Measurements from ENCODE around the gene PNMA8A.
A peak's percentile ranks its signal among the peaks of the same experiment; 100 is the strongest.

PNMA8A gene

GRCh38 chr19:46429999-46430398 lies 41.4 kb downstream of the PNMA8A start:
- H3K27ac Mint-ChIP-seq (ENCODE audit: low read depth): no peak overlapping the region
- ATAC-seq (replicated peaks; ENCODE audit: extremely low read depth, poor library complexity, severe bottlenecking) (no peak), DNase-seq (ENCODE audit: low spot score in 2 of 2) (no peak)
- H3K36me3 Mint-ChIP-seq (ENCODE audit: insufficient read depth): peaks cover 5% of the 10 kb centered on the region
- no peaks in the 10 kb centered on the region for H3K9me3 Mint-ChIP-seq
- peaks cover 33% of the 10 kb centered on the region for H3K4me1 Mint-ChIP-seq
- H3K27me3 Mint-ChIP-seq: peaks cover 91% of the 10 kb centered on the region
- no peak overlapping the region for H3K4me3 Mint-ChIP-seq

- DNase-seq (ENCODE audit: low spot score in 2 of 2): peak in 1 of 2 donors; percentile 39
- Mint-ChIP-seq H3K27me3 (peaks cover 81% of the 10 kb centered on the region), H3K36me3 (ENCODE audit: insufficient read depth) (peaks cover 5% of the 10 kb centered on the region), H3K27ac (ENCODE audit: low read depth) (peak within 1 kb of the TSS; percentile 85), H3K4me3 (peak within 1 kb of the TSS; percentile 76), H3K9me3 (no peaks in the 10 kb centered on the region), H3K4me1 (peaks cover 33% of the 10 kb centered on the region)
- ATAC-seq (replicated peaks; ENCODE audit: extremely low read depth, poor library complexity, severe bottlenecking): peak; percentile 67
Observed at GRCh38 chr19:46428239-46429135, 42.9 kb downstream of the PNMA8A start, which contains the start of gene PNMA8C. TSS of gene PNMA8C (minus strand) at chr19:46428936. CDS start at chr19:46428359, 577 bp downstream.

DNA sequence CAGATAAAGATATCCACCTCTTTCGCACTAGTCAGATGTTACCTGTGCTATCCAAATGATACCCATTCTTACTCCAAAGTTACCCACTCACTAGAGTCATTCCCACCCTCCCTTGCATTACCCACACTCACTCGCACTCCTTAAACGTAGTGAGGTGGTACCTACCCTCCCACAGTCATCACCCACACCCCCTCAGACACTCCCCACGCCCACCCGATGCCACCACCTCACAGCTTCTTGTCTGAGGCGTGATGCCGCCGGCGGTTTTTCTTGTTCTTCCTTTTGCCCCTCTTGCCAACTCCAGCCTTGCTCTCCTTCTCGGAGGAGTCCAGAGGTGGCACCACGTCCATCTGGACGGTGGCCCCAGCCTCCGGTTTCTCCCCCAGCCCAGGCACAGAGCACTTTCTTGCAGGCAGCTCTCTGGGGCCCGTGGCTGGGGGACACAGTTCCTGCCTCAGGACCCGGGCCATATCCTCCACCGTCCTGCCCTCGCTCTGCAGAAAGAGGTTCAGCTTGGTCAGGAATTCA lies 43.8 kb downstream of the PNMA8A start:
- H3K4me1 Mint-ChIP-seq: peaks cover 33% of the 10 kb centered on the region
- no peaks in the 10 kb centered on the region for H3K9me3 Mint-ChIP-seq
- no peak for DNase-seq (ENCODE audit: low spot score in 2 of 2)
- ATAC-seq (replicated peaks; ENCODE audit: extremely low read depth, poor library complexity, severe bottlenecking): no peak
- H3K27me3 Mint-ChIP-seq: peaks cover 84% of the 10 kb centered on the region
- peaks cover 5% of the 10 kb centered on the region for H3K36me3 Mint-ChIP-seq (ENCODE audit: insufficient read depth)
- peak overlapping the region; percentile 56 for H3K27ac Mint-ChIP-seq (ENCODE audit: low read depth)
- H3K4me3 Mint-ChIP-seq: peak overlapping the region; percentile 76

- H3K27me3 Mint-ChIP-seq: peaks cover 81% of the 10 kb centered on the region
- H3K4me3 Mint-ChIP-seq: peak overlapping the region; percentile 76
- no peak for ATAC-seq (replicated peaks; ENCODE audit: extremely low read depth, poor library complexity, severe bottlenecking)
Observed at GRCh38 chr19:46426506-46427162, 44.7 kb downstream of the PNMA8A start.

GRCh38 chr19:46426035-46426505 lies 45.3 kb downstream of the PNMA8A start:
- Mint-ChIP-seq H3K36me3 (ENCODE audit: insufficient read depth) (peaks cover 5% of the 10 kb centered on the region), H3K27me3 (peaks cover 77% of the 10 kb centered on the region), H3K9me3 (no peaks in the 10 kb centered on the region), H3K4me1 (peaks cover 33% of the 10 kb centered on the region), H3K27ac (ENCODE audit: low read depth) (no peak overlapping the region), H3K4me3 (peak overlapping the region; percentile 76)
- DNase-seq (ENCODE audit: low spot score in 2 of 2) (no peak), ATAC-seq (replicated peaks; ENCODE audit: extremely low read depth, poor library complexity, severe bottlenecking) (no peak)

More at GRCh38 chr19:46426506-46427162, 44.7 kb downstream of the PNMA8A start:
- no peaks in the 10 kb centered on the region for H3K9me3 Mint-ChIP-seq
- peaks cover 5% of the 10 kb centered on the region for H3K36me3 Mint-ChIP-seq (ENCODE audit: insufficient read depth)
- peaks cover 33% of the 10 kb centered on the region for H3K4me1 Mint-ChIP-seq
- no peak overlapping the region for H3K27ac Mint-ChIP-seq (ENCODE audit: low read depth)
- no peak for DNase-seq (ENCODE audit: low spot score in 2 of 2)

- no peaks in the 10 kb centered on the region for H3K9me3 Mint-ChIP-seq
- peaks cover 74% of the 10 kb centered on the region for H3K27me3 Mint-ChIP-seq
- peaks cover 2% of the 10 kb centered on the region for H3K36me3 Mint-ChIP-seq (ENCODE audit: insufficient read depth)
- peaks cover 21% of the 10 kb centered on the region for H3K4me1 Mint-ChIP-seq
- H3K4me3 Mint-ChIP-seq: no peak overlapping the region
- H3K27ac Mint-ChIP-seq (ENCODE audit: low read depth): no peak overlapping the region
- no peak for ATAC-seq (replicated peaks; ENCODE audit: extremely low read depth, poor library complexity, severe bottlenecking)
- no peak for DNase-seq (ENCODE audit: low spot score in 2 of 2)
Observed at GRCh38 chr19:46423188-46423587, 48.2 kb downstream of the PNMA8A start.

GRCh38 chr19:46422344-46422743 lies 49.0 kb downstream of the PNMA8A start:
- Mint-ChIP-seq H3K4me3 (no peak overlapping the region), H3K27ac (ENCODE audit: low read depth) (no peak overlapping the region), H3K36me3 (ENCODE audit: insufficient read depth) (peaks cover 2% of the 10 kb centered on the region), H3K9me3 (no peaks in the 10 kb centered on the region), H3K4me1 (peaks cover 13% of the 10 kb centered on the region), H3K27me3 (peaks cover 66% of the 10 kb centered on the region)
- no peak for DNase-seq (ENCODE audit: low spot score in 2 of 2)
- no peak for ATAC-seq (replicated peaks; ENCODE audit: extremely low read depth, poor library complexity, severe bottlenecking)

DNA sequence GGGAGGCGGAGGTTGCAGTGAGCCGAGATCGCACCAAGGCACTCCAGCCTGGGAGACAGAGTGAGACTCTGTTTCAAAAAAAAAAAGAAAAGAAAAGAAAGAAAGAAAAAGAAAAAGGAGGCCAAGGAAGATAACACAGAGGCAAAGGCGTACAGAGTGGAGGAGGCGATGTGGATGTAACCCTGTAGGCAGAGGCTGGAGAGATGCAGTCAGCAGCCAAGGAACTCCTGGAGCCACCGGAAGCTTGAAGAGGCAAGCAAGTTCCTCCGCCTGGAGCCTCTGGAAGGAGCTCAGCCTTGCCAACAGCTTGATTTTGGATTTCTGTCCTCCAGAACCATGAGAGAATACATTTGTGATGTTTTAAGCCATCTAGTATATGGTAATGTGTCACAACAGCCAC lies 51.3 kb downstream of the PNMA8A start:
- ATAC-seq (replicated peaks; ENCODE audit: extremely low read depth, poor library complexity, severe bottlenecking) (no peak), DNase-seq (ENCODE audit: low spot score in 2 of 2) (no peak)
- Mint-ChIP-seq H3K4me3 (no peak overlapping the region), H3K36me3 (ENCODE audit: insufficient read depth) (no peaks in the 10 kb centered on the region), H3K27me3 (peaks cover 67% of the 10 kb centered on the region), H3K9me3 (no peaks in the 10 kb centered on the region), H3K4me1 (no peaks in the 10 kb centered on the region), H3K27ac (ENCODE audit: low read depth) (no peak overlapping the region)

Data from central memory CD8-positive, alpha-beta T cell (primary cell).